Natural killer cell treated with Interleukin-12 subunit alpha and Interleukin-12 subunit beta and Interleukin-15 and Interleukin-18, amount 100 ng/mL, for 72 hours (primary cell): ENCODE results near the gene CT47C1. TPM values are rescaled to one million over a fixed set of nuclear protein-coding genes. Genes with fewer than 3 reads are reported as not detected.

ENCODE experiments used
- ATAC-seq, 2 donors: fragments of 150-1000 bp; cut with Tn5 transposase in 1 of 2; sonication (Bioruptor Pico), chemical (Tn5 transposase) in 1 of 2; 2 replicates each; pipeline ENCODE4 v1.10.0; 2021
- DNase-seq: peaks from one replicate; pipeline ENCODE4 v3.0.0; 2022; ENCODE audit warnings: low spot score
- H3K27ac Mint-ChIP-seq, 2 donors: 1 replicate in 1 of 2; 2 replicates in 1 of 2; pipeline ENCODE4 v1.8.0; 2022; ENCODE audit warnings: mixed read lengths in 2 of 2, mild to moderate bottlenecking in 1 of 2, moderate library complexity in 1 of 2
- H3K27me3 Mint-ChIP-seq, 2 donors: 1 replicate in 1 of 2; 2 replicates in 1 of 2; pipeline ENCODE4 v1.8.0; 2022; ENCODE audit warnings: mixed read lengths in 2 of 2
- H3K36me3 Mint-ChIP-seq: one replicate; pipeline ENCODE4 v1.8.0; 2022; ENCODE audit warnings: mixed read lengths
- H3K4me1 Mint-ChIP-seq, 2 donors: 1 replicate in 1 of 2; 2 replicates in 1 of 2; pipeline ENCODE4 v1.8.0; 2022; ENCODE audit warnings: low read depth in 2 of 2, mixed read lengths in 2 of 2, mild to moderate bottlenecking in 1 of 2
- H3K4me3 Mint-ChIP-seq: one replicate; pipeline ENCODE4 v1.8.0; 2022; ENCODE audit warnings: mixed read lengths
- H3K9me3 Mint-ChIP-seq: 2 replicates; pipeline ENCODE4 v1.8.0; 2022; ENCODE audit warnings: mixed read lengths
- total RNA-seq, 2 donors: library from RNA; stranded (reverse); gene quantifications; one replicate each; pipeline ENCODE4 v1.2.3, GENCODE V29; 2022

CT47C1 gene
- total RNA-seq, 2 donors from 2014 or later = not detected

DNA sequence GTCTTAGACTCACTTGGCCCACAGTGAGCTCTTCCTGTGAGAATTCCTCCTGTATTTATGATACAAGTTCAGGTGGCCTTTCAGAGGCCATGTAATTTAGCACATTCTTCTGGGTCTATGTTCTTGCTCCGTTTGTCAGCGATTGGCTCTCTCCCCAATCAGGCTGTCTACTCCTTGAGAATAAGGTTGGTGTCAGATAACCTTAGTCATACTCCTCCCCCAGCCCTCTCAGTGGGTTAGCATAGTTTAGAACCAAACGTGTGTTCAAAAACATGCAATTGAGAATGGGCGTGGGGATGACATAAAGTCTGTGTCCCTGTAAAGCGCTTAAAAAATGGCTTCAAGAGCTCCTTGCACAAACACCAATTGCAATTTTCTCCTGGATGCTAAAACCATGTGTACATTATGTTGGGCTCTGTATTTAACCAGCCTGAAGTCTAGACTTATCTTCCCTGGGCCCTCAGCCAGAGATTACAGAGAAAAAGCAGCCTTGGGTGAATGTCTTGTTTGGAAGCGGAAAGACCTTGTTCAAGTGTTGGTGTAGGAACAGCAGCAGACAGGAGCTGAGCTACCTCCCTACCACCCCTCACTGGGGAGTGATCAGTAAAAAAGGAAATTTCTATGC is 9.9 kb upstream of the CT47C1 start:
- peak in 1 of 2 donors; percentile 15 for ATAC-seq
- H3K36me3 Mint-ChIP-seq = no peaks in the 10 kb centered on the region
- no peak for DNase-seq
- no peaks in the 10 kb centered on the region for H3K4me1 Mint-ChIP-seq
- no peak overlapping the region for H3K4me3 Mint-ChIP-seq
- H3K27me3 Mint-ChIP-seq = peaks cover 20 to 22% of the 10 kb centered on the region in 2 donors
- H3K27ac Mint-ChIP-seq = no peak overlapping the region
- H3K9me3 Mint-ChIP-seq = no peaks in the 10 kb centered on the region

- ATAC-seq (peak in 1 of 2 donors; percentile 45), DNase-seq (no peak)
- Mint-ChIP-seq H3K4me1 (no peaks in the 10 kb centered on the region), H3K4me3 (no peak overlapping the region), H3K27me3 (peaks cover 20 to 22% of the 10 kb centered on the region in 2 donors), H3K36me3 (no peaks in the 10 kb centered on the region), H3K27ac (no peak overlapping the region), H3K9me3 (no peaks in the 10 kb centered on the region)
Observed at GRCh38 chrX:119063428-119063827, 9.4 kb upstream of the CT47C1 start.

DNA sequence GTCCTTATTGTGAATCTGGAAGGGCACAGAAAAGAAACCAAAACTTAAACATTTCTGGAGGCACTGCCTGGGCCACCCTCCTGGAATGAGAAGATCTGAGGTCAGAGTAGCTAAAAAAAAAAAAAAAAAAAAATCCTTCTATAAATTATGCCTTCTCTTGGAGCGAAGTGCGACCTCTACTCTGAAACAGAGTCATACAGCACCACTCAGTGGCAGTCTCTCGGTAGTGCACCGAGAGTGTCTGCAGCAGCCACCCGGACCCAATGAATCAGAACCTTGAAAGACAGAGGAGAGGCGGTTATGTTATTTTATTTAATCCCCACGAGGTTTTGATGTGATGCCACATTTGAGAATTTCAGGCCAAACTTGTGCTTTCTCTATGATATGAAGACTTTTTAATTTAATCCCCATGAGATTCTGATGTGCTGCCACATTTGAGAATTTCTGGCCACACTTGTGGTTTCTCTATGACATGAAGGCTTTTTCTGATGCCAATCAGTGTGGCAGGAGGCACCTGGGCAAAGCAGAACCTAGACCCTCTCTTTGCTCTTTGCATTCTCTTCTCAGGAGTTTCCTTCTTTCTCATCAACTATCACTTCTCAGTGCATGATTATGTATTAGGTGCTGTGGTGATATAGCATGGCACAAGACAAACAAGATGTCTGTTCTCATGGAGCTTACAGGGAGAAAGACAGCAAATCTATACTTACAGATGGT is 5.6 kb upstream of the CT47C1 start:
- H3K36me3 Mint-ChIP-seq = no peaks in the 10 kb centered on the region
- no peak for ATAC-seq

DNA sequence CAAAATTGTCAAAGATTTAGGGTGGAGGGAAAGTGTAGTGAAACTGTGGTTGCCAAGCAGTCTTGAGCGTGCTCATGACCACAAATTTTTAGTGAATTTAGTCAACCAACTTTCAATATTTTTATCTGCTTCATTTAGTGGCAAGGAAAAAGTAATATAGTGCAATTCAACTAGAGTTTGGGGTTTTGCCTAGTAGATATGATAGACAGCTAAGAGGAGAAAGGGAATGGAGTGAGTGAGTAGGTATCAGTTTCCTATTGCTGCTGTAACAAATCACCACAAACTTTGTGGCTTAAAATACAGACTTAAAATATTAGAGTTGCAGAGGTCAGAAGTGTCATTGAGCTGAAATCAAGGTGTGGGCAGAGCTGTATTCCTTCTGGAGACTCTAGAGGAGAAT is 3.7 kb upstream of the CT47C1 start:
- no peak for ATAC-seq

More for the DNA sequence above, 5.6 kb upstream of the CT47C1 start:
- Mint-ChIP-seq H3K4me1 (no peaks in the 10 kb centered on the region), H3K27ac (no peak overlapping the region), H3K4me3 (no peak overlapping the region), H3K9me3 (no peaks in the 10 kb centered on the region), H3K27me3 (peaks cover 7 to 13% of the 10 kb centered on the region in 2 donors)
- no peak for DNase-seq

GRCh38 chrX:119069762-119070161 is 3.0 kb upstream of the CT47C1 start:
- peaks cover 0 to 7% of the 10 kb centered on the region in 2 donors for H3K27me3 Mint-ChIP-seq
- H3K36me3 Mint-ChIP-seq = no peaks in the 10 kb centered on the region
- H3K4me1 Mint-ChIP-seq = no peaks in the 10 kb centered on the region
- H3K27ac Mint-ChIP-seq = no peak overlapping the region
- ATAC-seq = no peak
- no peak overlapping the region for H3K4me3 Mint-ChIP-seq
- DNase-seq = no peak
- no peaks in the 10 kb centered on the region for H3K9me3 Mint-ChIP-seq

More for the DNA sequence above, 3.7 kb upstream of the CT47C1 start:
- H3K27me3 Mint-ChIP-seq = peaks cover 0 to 6% of the 10 kb centered on the region in 2 donors
- no peak for DNase-seq
- H3K4me1 Mint-ChIP-seq = no peaks in the 10 kb centered on the region
- no peak overlapping the region for H3K4me3 Mint-ChIP-seq
- H3K9me3 Mint-ChIP-seq = no peaks in the 10 kb centered on the region
- no peaks in the 10 kb centered on the region for H3K36me3 Mint-ChIP-seq
- no peak overlapping the region for H3K27ac Mint-ChIP-seq

DNA sequence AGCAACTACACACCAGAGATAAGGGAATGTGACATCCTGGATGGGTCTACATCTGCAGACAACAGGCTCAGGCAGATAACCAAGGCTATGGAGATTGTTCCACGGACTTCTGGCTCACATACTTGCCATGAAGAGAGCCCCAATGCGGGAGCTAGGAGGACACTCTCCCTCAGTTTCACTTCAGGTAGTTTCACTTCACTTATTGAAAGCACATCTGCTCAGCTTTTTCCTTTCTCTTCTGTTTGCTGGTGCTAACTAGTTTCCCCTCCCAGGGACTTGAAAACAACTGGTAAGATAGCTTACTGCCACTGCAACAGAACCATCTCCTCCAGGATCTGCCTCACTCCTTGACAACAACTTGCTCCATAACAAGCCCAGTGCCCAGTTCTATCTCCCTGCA is 1.4 kb upstream of the CT47C1 start:
- no peaks in the 10 kb centered on the region for H3K36me3 Mint-ChIP-seq
- H3K4me1 Mint-ChIP-seq = no peaks in the 10 kb centered on the region
- H3K27me3 Mint-ChIP-seq = peaks cover 0 to 8% of the 10 kb centered on the region in 2 donors
- DNase-seq (no peak), ATAC-seq (peak in 1 of 2 donors; percentile 22)
- no peak overlapping the region for H3K27ac Mint-ChIP-seq
- H3K4me3 Mint-ChIP-seq = no peak overlapping the region
- no peaks in the 10 kb centered on the region for H3K9me3 Mint-ChIP-seq

DNA sequence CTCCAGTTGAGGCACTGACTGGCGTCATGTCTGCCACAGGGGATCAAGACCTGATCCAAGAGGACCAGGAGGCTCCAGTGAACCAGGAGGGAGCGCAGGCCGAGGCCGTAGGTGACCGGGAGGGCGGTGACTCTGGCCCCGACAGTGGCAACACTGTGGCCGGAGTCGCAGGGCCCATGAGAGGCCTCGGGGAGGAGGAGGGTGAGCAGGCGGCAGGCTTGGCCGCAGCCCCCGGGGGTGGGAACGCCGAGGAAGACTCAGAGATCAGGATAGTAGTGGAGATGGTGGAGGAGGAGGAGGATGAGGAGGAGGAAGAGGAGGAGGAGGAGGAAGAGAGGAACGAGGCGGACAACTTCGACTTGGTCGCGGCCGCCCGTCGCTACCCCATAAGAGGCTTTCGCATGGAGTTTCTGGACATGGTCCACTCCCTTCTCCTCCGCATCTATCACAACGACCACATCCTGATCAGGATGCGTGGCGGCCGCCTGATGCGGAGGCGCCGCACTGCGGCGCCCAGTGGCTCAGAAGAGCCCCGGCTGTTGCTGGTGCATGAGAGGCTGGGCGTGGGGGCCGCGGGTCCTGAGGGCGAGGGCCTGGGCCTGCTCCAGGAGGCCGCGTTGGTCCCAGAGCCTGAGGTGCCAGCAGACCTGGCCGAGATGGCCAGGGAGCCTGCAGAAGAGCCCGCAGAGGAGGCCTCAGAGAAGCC is 560 bp downstream of the CT47C1 start:
- Mint-ChIP-seq H3K27me3 (peaks cover 0 to 8% of the 10 kb centered on the region in 2 donors), H3K36me3 (no peaks in the 10 kb centered on the region), H3K4me1 (no peaks in the 10 kb centered on the region), H3K27ac (no peak overlapping the region), H3K9me3 (no peaks in the 10 kb centered on the region), H3K4me3 (no peak overlapping the region)
- DNase-seq (no peak), ATAC-seq (no peak)

GRCh38 chrX:119073911-119074310 is 1.1 kb downstream of the CT47C1 start:
- H3K4me3 Mint-ChIP-seq = no peak overlapping the region
- H3K9me3 Mint-ChIP-seq = no peaks in the 10 kb centered on the region
- ATAC-seq (no peak), DNase-seq (no peak)
- H3K36me3 Mint-ChIP-seq = no peaks in the 10 kb centered on the region
- H3K27ac Mint-ChIP-seq = no peak overlapping the region
- H3K4me1 Mint-ChIP-seq = no peaks in the 10 kb centered on the region
- peaks cover 0 to 8% of the 10 kb centered on the region in 2 donors for H3K27me3 Mint-ChIP-seq

DNA sequence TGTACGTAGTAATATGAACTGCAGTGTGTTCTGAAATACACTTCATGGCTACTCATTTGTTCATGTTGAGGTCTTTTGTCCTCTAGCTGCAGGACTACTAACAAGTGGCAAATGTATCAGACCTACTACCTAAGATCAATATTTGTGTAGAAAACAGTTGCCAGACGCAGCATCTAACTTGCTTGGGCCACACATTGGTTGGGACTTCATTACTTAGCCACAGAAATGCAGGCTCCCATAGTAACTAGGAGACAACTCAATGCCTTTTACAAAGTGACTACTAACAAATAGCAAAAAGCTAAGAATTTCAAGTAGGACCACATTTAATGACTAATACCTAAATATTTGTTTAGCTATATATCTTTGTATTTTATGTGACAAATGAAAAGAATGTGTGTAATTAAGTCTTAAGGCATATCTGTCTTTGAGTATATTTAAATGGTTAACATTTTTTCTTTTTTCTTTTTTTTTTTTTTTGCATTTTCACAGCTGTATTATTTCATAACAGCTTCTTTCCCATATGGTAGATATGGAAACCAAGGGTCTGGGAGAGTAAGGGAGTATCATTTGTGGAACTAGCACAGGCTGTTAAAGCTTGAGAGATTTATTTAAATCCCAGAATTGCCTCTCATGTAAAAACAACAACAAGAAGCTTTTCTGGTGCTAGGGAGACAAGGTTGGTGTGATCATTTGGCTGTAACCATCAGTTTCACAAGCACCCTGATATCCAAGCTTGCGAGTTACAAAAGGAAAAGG is 2.7 kb downstream of the CT47C1 start:
- DNase-seq (no peak), ATAC-seq (no peak)
- Mint-ChIP-seq H3K36me3 (no peaks in the 10 kb centered on the region), H3K4me1 (no peaks in the 10 kb centered on the region), H3K9me3 (no peaks in the 10 kb centered on the region), H3K4me3 (no peak overlapping the region), H3K27me3 (peaks cover 0 to 12% of the 10 kb centered on the region in 2 donors), H3K27ac (no peak overlapping the region)

GRCh38 chrX:119082278-119082677 is 9.5 kb downstream of the CT47C1 start:
- Mint-ChIP-seq H3K27ac (no peak overlapping the region), H3K9me3 (no peaks in the 10 kb centered on the region), H3K36me3 (no peaks in the 10 kb centered on the region), H3K27me3 (peaks cover 0 to 14% of the 10 kb centered on the region in 2 donors), H3K4me3 (no peak overlapping the region), H3K4me1 (no peaks in the 10 kb centered on the region)
- DNase-seq = no peak
- no peak for ATAC-seq

DNA sequence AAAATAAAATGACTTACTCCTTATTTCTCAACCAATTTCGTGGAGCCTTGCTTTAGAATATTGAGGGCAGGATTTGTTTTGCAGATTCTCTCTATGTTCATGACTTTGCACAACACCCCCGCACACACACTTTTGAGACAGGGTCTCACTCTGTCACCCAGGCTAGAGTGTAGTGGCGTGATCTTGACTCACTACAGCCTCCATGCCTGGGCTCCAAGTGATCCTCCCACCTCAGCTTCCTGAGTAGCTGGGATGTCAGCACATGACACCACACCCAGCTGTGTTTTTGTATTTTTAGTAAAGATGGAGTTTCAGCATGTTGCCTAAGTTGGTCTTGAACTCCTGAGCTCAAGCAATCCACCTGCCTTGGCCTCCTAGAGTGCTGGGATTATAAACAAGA is 12.0 kb downstream of the CT47C1 start:
- Mint-ChIP-seq H3K36me3 (no peaks in the 10 kb centered on the region), H3K4me3 (no peak overlapping the region), H3K9me3 (no peaks in the 10 kb centered on the region), H3K27ac (no peak overlapping the region), H3K27me3 (peaks cover 0 to 17% of the 10 kb centered on the region in 2 donors), H3K4me1 (no peaks in the 10 kb centered on the region)
- ATAC-seq = no peak
- DNase-seq = no peak

- Mint-ChIP-seq H3K27ac (no peak overlapping the region), H3K4me1 (no peaks in the 10 kb centered on the region)
Observed at GRCh38 chrX:119087121-119087520, 14.3 kb downstream of the CT47C1 start.

DNA sequence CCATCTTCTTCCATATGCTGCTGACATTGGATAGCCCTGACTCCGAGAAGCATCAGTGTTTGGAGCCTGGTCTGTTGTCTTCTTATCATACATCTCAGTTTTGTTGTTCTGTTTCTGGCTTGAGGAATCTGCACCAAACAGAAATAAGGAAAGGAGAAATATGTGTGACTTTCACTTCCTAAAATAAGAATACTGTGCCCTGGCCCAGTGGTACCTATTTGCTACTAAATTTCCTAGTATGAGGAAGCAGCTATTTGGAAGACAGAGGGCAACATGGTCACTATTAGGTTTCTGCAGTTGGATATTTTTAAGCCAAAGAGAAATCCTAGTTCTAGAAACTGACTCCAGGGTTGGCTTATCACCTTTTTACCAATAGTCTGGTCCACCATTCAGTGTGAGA is 16.8 kb downstream of the CT47C1 start:
- no peak overlapping the region for H3K27ac Mint-ChIP-seq
- ATAC-seq = no peak

More at GRCh38 chrX:119087121-119087520, 14.3 kb downstream of the CT47C1 start:
- H3K4me3 Mint-ChIP-seq = no peak overlapping the region
- peaks cover 0 to 26% of the 10 kb centered on the region in 2 donors for H3K27me3 Mint-ChIP-seq
- DNase-seq (no peak), ATAC-seq (no peak)
- H3K9me3 Mint-ChIP-seq = no peaks in the 10 kb centered on the region
- no peaks in the 10 kb centered on the region for H3K36me3 Mint-ChIP-seq

More for the DNA sequence above, 16.8 kb downstream of the CT47C1 start:
- no peaks in the 10 kb centered on the region for H3K4me1 Mint-ChIP-seq
- no peak overlapping the region for H3K4me3 Mint-ChIP-seq
- H3K9me3 Mint-ChIP-seq = no peaks in the 10 kb centered on the region
- no peaks in the 10 kb centered on the region for H3K36me3 Mint-ChIP-seq
- no peak for DNase-seq
- peaks cover 0 to 21% of the 10 kb centered on the region in 2 donors for H3K27me3 Mint-ChIP-seq
